Measurements from ENCODE around the gene DIPK1A. TPM values are rescaled to one million over a fixed set of nuclear protein-coding genes. Genes with fewer than 3 reads are reported as not detected.

The DIPK1A gene
- total RNA-seq, 1 experiment from 2014 or later = 3.8 TPM

DNA sequence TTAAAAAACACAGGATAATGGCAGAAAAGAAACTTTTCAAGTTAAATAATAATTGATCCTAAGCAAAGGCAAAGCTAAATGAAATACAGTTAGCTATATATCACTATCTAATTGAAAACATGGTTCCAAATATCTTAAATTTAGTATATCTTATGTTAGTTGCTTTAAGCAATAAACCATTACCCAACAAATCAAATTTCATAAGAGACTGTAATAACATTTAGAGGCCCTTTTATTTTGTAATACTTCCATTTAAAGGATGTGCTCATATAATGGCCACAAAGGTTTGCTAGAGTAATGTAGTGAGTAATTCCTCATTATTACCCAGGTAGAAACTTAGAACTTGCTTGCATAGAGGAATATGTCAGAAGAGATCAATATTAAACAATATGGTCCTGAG lies 97.1 kb downstream of the DIPK1A start:
- Histone ChIP-seq H4K91ac (ENCODE audit: insufficient read length, low read depth, low read length) (no peak overlapping the region), H2AFZ (ENCODE audit: low read length) (no peak overlapping the region), H2BK120ac (ENCODE audit: low read depth, low read length, poor library complexity, severe bottlenecking) (no peak overlapping the region), H3K79me2 (ENCODE audit: insufficient read depth, low read length) (no peaks in the 10 kb centered on the region), H2BK20ac (ENCODE audit: low read depth, low read length, poor library complexity, severe bottlenecking) (no peak overlapping the region), H3K9me3 (ENCODE audit: control insufficient read depth, low read depth, low read length) (no peaks in the 10 kb centered on the region), H2BK15ac (ENCODE audit: low read depth, low read length) (no peak overlapping the region), H4K5ac (ENCODE audit: insufficient read length, low read depth, low read length) (no peak overlapping the region), H3K4me1 (ENCODE audit: insufficient read depth, low read length) (no peaks in the 10 kb centered on the region), H3K4ac (ENCODE audit: low read depth, low read length) (no peak overlapping the region), H3K27me3 (ENCODE audit: insufficient read depth, low read length) (no peaks in the 10 kb centered on the region), H3K27ac (ENCODE audit: insufficient read length, low read depth, low read length) (no peak overlapping the region), H3K23ac (ENCODE audit: insufficient read length, low read depth, low read length) (no peak overlapping the region), H4K20me1 (ENCODE audit: control insufficient read depth, insufficient read depth, insufficient read length) (no peaks in the 10 kb centered on the region), H4K8ac (replicated peaks; ENCODE audit: insufficient read length, low read depth, low read length) (no peak overlapping the region), H3K79me1 (ENCODE audit: insufficient read depth, low read depth, low read length, poor library complexity, severe bottlenecking) (no peaks in the 10 kb centered on the region), H3K14ac (ENCODE audit: insufficient read depth, low read length) (no peak overlapping the region), H3K9ac (ENCODE audit: extremely low read depth, insufficient read length, low read length) (no peak overlapping the region), H2AK5ac (ENCODE audit: insufficient read length, low read length) (no peak overlapping the region), H2BK5ac (ENCODE audit: insufficient read length, low read length) (no peak overlapping the region), H3K56ac (ENCODE audit: insufficient read length, low read depth, low read length) (no peak overlapping the region), H3K18ac (ENCODE audit: insufficient read length, low read depth, low read length) (no peak overlapping the region), H3T11ph (ENCODE audit: low read length) (no peak overlapping the region), H2BK12ac (ENCODE audit: insufficient read length, low read depth, low read length) (no peak overlapping the region), H3K23me2 (ENCODE audit: insufficient read length, low read depth, low read length, poor library complexity, severe bottlenecking) (no peaks in the 10 kb centered on the region), H3K4me2 (ENCODE audit: insufficient read depth, insufficient read length, low read length) (no peak overlapping the region)
- peaks cover 0 to 2% of the 10 kb centered on the region in 2 experiments; a peak in 2 of 4 replicates for H3K4me1 Mint-ChIP-seq
- no peaks in the 10 kb centered on the region for H3K27me3 Mint-ChIP-seq (ENCODE audit: low read depth)
- TF ChIP-seq, protein P1, sequence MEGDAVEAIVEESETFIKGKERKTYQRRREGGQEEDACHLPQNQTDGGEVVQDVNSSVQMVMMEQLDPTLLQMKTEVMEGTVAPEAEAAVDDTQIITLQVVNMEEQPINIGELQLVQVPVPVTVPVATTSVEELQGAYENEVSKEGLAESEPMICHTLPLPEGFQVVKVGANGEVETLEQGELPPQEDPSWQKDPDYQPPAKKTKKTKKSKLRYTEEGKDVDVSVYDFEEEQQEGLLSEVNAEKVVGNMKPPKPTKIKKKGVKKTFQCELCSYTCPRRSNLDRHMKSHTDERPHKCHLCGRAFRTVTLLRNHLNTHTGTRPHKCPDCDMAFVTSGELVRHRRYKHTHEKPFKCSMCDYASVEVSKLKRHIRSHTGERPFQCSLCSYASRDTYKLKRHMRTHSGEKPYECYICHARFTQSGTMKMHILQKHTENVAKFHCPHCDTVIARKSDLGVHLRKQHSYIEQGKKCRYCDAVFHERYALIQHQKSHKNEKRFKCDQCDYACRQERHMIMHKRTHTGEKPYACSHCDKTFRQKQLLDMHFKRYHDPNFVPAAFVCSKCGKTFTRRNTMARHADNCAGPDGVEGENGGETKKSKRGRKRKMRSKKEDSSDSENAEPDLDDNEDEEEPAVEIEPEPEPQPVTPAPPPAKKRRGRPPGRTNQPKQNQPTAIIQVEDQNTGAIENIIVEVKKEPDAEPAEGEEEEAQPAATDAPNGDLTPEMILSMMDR (conservative IDR thresholded peaks at IDR 0.05) = no peak
- H3K36me3 Mint-ChIP-seq (ENCODE audit: insufficient read depth in 1 of 3, low read depth in 3 of 3) = no peaks in the 10 kb centered on the region
- H3K9me3 Mint-ChIP-seq = no peaks in the 10 kb centered on the region
- H3K4me3 Mint-ChIP-seq = no peak overlapping the region
- no peak for DNase-seq
- no peak overlapping the region for H3K27ac Mint-ChIP-seq

All from H9 (cell line).